ENCODE measurements around the gene RIPOR1. TPM values are rescaled to one million over a fixed set of nuclear protein-coding genes. Genes with fewer than 3 reads are reported as not detected.
A peak's percentile ranks its signal among the peaks of the same experiment; 100 is the strongest.

The RIPOR1 gene
- total RNA-seq, 1 donor from 2014 or later = 13.7 TPM

DNA sequence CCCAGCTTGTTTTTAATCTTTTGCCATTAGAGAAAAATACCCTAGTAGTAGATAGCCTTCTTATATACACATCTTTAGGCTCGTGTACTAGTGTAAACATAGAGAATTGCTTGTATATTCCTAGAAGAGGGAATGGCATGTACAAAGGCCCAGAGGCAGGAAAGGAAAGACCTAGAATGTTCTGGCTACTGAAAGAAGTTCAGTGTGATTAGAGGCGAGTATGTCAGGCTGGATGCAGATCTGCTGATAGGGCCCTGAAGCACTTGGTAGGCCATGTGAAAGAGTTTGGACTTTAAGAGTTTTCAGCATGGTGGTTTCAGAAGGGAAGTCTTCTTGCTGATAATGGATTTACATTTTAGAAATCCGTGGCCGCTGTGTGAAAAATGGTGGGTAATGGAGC lies 51.1 kb downstream of the RIPOR1 start:
- Histone ChIP-seq H3K36me3 (ENCODE audit: control insufficient read depth, insufficient read depth, low read length) (no peaks in the 10 kb centered on the region), H3K27me3 (ENCODE audit: control insufficient read depth, insufficient read depth, low read length) (no peaks in the 10 kb centered on the region), H3K4me3 (ENCODE audit: low read depth, low read length) (no peak overlapping the region)
- no peak for FAIRE-seq
- TF ChIP-seq, protein P1, sequence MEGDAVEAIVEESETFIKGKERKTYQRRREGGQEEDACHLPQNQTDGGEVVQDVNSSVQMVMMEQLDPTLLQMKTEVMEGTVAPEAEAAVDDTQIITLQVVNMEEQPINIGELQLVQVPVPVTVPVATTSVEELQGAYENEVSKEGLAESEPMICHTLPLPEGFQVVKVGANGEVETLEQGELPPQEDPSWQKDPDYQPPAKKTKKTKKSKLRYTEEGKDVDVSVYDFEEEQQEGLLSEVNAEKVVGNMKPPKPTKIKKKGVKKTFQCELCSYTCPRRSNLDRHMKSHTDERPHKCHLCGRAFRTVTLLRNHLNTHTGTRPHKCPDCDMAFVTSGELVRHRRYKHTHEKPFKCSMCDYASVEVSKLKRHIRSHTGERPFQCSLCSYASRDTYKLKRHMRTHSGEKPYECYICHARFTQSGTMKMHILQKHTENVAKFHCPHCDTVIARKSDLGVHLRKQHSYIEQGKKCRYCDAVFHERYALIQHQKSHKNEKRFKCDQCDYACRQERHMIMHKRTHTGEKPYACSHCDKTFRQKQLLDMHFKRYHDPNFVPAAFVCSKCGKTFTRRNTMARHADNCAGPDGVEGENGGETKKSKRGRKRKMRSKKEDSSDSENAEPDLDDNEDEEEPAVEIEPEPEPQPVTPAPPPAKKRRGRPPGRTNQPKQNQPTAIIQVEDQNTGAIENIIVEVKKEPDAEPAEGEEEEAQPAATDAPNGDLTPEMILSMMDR (IDR thresholded peaks at IDR 0.05; ENCODE audit: insufficient read depth, low read length, severe bottlenecking) = no peak
- DNase-seq (ENCODE audit: low read depth) = no peak

DNA sequence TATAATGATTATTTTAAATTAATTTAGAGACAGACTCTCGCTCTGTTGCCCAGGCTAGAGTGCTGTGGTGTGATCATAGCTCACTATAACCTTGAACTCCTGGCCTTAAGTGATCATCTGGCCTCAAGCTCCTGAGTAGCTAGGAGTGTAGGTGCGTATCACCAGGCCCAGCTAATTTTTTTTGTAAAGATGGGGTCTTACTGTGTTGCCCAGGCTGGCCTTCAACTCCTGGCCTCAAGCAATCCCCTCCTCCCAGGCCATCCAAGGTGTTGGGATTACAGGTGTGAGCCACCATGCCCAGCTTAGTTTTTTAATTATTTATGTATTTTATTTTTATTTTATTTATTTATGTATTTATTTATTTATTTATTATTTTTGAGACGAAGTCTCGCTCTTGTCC lies 51.6 kb downstream of the RIPOR1 start:
- Histone ChIP-seq H3K36me3 (ENCODE audit: control insufficient read depth, insufficient read depth, low read length) (no peaks in the 10 kb centered on the region), H3K27me3 (ENCODE audit: control insufficient read depth, insufficient read depth, low read length) (no peaks in the 10 kb centered on the region), H3K4me3 (ENCODE audit: low read depth, low read length) (no peak overlapping the region)
- FAIRE-seq = no peak
- no peak for DNase-seq (ENCODE audit: low read depth)
- TF ChIP-seq, protein P1 (IDR thresholded peaks at IDR 0.05; ENCODE audit: insufficient read depth, low read length, severe bottlenecking) = no peak

DNA sequence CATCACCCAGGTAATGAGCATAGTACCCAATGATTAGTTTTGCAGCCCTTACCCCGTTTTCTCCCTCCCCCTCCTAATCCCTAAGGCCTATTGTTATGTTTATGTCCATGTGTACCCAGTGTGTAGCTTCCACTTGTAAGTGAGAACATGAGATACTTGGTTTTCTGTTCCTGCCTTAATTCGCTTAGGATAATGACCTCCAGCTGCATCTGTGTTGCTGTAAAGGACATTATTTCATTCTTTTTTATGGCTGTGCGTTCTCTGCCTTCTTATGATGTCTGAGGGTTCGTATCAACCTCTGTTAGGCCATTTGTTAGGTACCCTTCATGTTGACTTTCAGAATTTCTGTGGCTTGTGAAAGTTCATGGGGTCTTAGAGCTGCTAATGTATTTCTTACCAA lies 64.7 kb downstream of the RIPOR1 start:
- TF ChIP-seq, protein P1 (IDR thresholded peaks at IDR 0.05; ENCODE audit: insufficient read depth, low read length, severe bottlenecking) = no peak
- no peak for DNase-seq (ENCODE audit: low read depth)
- Histone ChIP-seq H3K27me3 (ENCODE audit: control insufficient read depth, insufficient read depth, low read length) (no peaks in the 10 kb centered on the region), H3K36me3 (ENCODE audit: control insufficient read depth, insufficient read depth, low read length) (no peaks in the 10 kb centered on the region), H3K4me3 (ENCODE audit: low read depth, low read length) (no peak overlapping the region)
- FAIRE-seq = no peak

DNA sequence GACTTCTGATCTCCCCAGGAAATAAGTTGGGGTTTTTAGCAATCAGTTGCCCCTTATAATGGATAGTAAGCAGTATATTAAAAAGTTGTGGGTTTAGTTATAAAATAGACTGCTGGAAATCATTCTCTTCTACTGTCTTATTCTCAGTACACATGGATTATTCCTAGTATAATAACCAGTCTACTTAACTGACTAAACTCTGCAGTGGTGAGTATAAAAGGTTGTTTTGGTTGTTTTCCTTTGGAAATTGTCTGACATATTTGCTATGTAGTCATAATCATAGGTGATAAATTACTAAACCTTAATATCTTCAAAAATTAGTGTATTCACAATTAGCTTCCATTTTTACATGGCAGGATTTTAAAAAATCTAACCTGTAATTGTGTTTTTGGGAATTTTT lies 65.1 kb downstream of the RIPOR1 start:
- TF ChIP-seq, protein P1 (IDR thresholded peaks at IDR 0.05; ENCODE audit: insufficient read depth, low read length, severe bottlenecking) = no peak
- DNase-seq (ENCODE audit: low read depth) = no peak
- no peaks in the 10 kb centered on the region for H3K27me3 ChIP-seq (ENCODE audit: control insufficient read depth, insufficient read depth, low read length)
- FAIRE-seq = no peak
- H3K36me3 ChIP-seq (ENCODE audit: control insufficient read depth, insufficient read depth, low read length) = no peaks in the 10 kb centered on the region
- no peak overlapping the region for H3K4me3 ChIP-seq (ENCODE audit: low read depth, low read length)

DNA sequence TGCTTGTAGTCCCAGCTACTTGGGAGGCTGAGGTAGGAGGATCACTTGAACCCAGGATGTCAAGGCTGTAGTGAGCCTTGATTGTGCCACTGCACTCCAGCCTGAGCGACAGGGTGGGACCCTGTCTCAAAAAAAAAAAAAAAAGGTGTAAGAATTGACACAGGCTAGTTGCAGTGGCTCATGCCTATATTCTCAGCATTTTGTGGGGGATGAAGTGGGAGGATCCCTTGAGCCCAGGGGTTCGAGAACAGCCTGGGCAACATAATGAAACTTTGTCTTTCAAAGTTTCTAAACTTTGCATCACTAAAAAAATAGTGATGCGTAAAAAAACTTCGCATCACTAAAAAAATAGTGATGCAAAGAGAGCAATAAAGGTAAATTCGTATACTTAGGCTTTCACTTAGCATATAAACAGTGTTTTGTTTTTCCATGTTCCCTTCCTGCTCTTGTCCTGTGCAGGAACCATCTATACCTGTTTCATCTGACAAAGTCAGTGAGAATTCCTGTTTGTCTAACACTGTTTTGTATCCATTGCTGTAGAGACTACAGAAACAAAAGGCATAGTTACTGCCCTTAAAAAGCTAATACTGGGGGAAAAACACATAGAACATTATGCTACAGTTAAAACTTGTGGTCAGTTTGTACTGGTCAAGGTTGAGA lies 65.8 kb downstream of the RIPOR1 start:
- H3K36me3 ChIP-seq (ENCODE audit: control insufficient read depth, insufficient read depth, low read length) = no peaks in the 10 kb centered on the region
- no peaks in the 10 kb centered on the region for H3K27me3 ChIP-seq (ENCODE audit: control insufficient read depth, insufficient read depth, low read length)
- TF ChIP-seq, protein P1 (IDR thresholded peaks at IDR 0.05; ENCODE audit: insufficient read depth, low read length, severe bottlenecking) = no peak
- no peak overlapping the region for H3K4me3 ChIP-seq (ENCODE audit: low read depth, low read length)
- FAIRE-seq (no peak), DNase-seq (ENCODE audit: low read depth) (no peak)

DNA sequence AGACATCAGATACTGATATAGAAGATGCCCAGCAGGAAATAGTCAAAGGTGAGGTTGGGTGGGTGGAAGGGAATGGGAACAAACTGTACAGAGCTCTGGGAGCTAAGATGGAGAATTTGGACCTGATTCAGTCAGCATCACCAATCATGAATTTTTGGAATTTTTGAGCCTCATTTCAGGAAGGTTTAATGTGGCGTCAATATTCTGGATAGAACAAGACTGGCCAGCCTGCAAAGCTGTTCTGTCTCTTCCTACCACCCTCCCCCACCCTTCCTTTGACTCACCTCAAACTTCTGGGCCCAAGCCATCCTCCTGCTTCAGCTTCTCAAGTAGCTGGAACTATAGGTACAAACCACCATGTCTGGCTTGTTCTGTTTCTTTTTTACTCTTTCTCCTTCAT lies 66.3 kb downstream of the RIPOR1 start:
- no peaks in the 10 kb centered on the region for H3K36me3 ChIP-seq (ENCODE audit: control insufficient read depth, insufficient read depth, low read length)
- TF ChIP-seq, protein P1 (IDR thresholded peaks at IDR 0.05; ENCODE audit: insufficient read depth, low read length, severe bottlenecking) = no peak
- no peak for FAIRE-seq
- H3K27me3 ChIP-seq (ENCODE audit: control insufficient read depth, insufficient read depth, low read length) = no peaks in the 10 kb centered on the region
- DNase-seq (ENCODE audit: low read depth) = peak; percentile 64
- no peak overlapping the region for H3K4me3 ChIP-seq (ENCODE audit: low read depth, low read length)
